DMS153 (cell line): ENCODE measurements around the gene DCLK2.
A peak's percentile ranks its signal among the peaks of the same experiment; 100 is the strongest.
"Not testable (repeated sequence)": the region's sequence is repeated elsewhere in the genome, so short reads cannot be mapped to it uniquely, and the experiment has no call there.

Experiments used
- DNase-seq: peaks from one replicate; lab custom pipeline; 2025; lab: John Stamatoyannopoulos, UW

Gene DCLK2

GRCh38 chr4:150152766-150153165 lies 74.5 kb downstream of the DCLK2 start:
- DNase-seq = no peak

GRCh38 chr4:150155391-150155790 lies 77.1 kb downstream of the DCLK2 start:
- no peak for DNase-seq

- no peak for DNase-seq
These were observed 78.3 kb downstream of the DCLK2 start for GRCh38 chr4:150156543-150156942.

- DNase-seq = no peak
These were observed 79.8 kb downstream of the DCLK2 start for GRCh38 chr4:150158041-150158440.

- no peak for DNase-seq
These were observed 82.2 kb downstream of the DCLK2 start for GRCh38 chr4:150160473-150160872.

- DNase-seq = no peak
These were observed 82.9 kb downstream of the DCLK2 start for GRCh38 chr4:150161109-150161508.

- DNase-seq = not testable (repeated sequence)
These were observed 83.8 kb downstream of the DCLK2 start for GRCh38 chr4:150162020-150162419.

GRCh38 chr4:150164055-150164454 lies 85.8 kb downstream of the DCLK2 start:
- DNase-seq = no peak

GRCh38 chr4:150164956-150165629 lies 86.8 kb downstream of the DCLK2 start:
- peak; percentile 51 for DNase-seq

GRCh38 chr4:150167054-150167453 lies 88.8 kb downstream of the DCLK2 start:
- no peak for DNase-seq

GRCh38 chr4:150173432-150173861 lies 95.2 kb downstream of the DCLK2 start:
- DNase-seq = no peak

GRCh38 chr4:150173982-150174398 lies 95.7 kb downstream of the DCLK2 start:
- peak; percentile 34 for DNase-seq

- no peak for DNase-seq
These were observed 98.3 kb downstream of the DCLK2 start for GRCh38 chr4:150176547-150176946.

GRCh38 chr4:150178161-150178560 lies 99.9 kb downstream of the DCLK2 start:
- DNase-seq = no peak

GRCh38 chr4:150181536-150181935 lies 103.3 kb downstream of the DCLK2 start:
- DNase-seq = no peak

- no peak for DNase-seq
These were observed 104.5 kb downstream of the DCLK2 start for GRCh38 chr4:150182794-150183193.

GRCh38 chr4:150185033-150185432 lies 106.8 kb downstream of the DCLK2 start:
- DNase-seq = not testable (repeated sequence)

GRCh38 chr4:150192986-150193385 lies 114.7 kb downstream of the DCLK2 start:
- no peak for DNase-seq

- not testable (repeated sequence) for DNase-seq
These were observed 119.0 kb downstream of the DCLK2 start for GRCh38 chr4:150197256-150197655.

- DNase-seq = no peak
These were observed 120.8 kb downstream of the DCLK2 start for GRCh38 chr4:150199056-150199455.

- no peak for DNase-seq
These were observed 126.8 kb downstream of the DCLK2 start for GRCh38 chr4:150205016-150205415.

GRCh38 chr4:150206265-150206664 lies 128.0 kb downstream of the DCLK2 start:
- DNase-seq = no peak

- DNase-seq = no peak
These were observed 128.7 kb downstream of the DCLK2 start for GRCh38 chr4:150206954-150207353.

- DNase-seq = no peak
These were observed 129.6 kb downstream of the DCLK2 start for GRCh38 chr4:150207871-150208270.
